ENCODE data around the gene ARHGEF11.

Gene ARHGEF11

DNA sequence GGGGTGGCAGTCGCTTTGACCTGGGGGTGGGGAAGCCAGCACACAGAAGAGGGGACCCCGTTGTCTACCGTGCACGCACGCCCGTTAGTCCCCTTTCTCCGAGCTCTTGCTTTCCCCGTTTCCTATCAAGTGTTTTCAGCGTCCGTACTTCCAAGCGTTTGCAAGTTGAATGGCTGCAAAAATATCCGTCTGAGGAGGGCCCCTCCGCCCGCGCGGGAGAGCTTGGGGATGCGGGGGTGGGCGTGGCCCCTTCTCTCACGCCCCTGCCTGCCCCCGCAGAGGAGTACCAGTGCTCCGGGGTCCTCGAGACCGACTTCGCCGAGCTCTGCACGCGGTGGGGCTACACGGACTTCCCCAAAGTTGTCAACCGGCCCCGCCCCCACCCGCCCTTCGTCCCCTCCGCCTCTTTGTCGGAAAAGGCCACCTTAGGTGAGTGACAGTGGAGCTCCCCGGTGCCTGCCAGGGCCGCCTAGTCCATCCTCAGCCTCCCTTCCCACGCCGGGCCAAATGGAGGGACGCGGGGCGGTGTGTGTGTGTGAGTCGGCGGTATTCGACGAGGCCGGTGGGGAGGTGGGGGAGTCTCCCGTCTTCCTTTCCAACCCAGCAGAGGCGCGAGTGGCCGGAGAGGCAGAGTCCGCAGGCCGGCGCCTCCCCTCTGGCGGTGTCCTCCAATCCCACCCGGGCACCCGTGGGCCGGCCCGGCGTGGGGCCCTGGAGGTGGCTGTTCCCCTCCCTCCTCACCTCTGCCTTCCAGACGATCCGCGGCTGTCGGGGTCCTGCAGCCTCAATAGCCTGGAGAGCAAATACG is 121.7 kb downstream of the ARHGEF11 start:
- no peak overlapping the region for H3K4me3 ChIP-seq (ENCODE audit: low read length)
- no peak for DNase-seq (ENCODE audit: low read depth, low spot score)

DNA sequence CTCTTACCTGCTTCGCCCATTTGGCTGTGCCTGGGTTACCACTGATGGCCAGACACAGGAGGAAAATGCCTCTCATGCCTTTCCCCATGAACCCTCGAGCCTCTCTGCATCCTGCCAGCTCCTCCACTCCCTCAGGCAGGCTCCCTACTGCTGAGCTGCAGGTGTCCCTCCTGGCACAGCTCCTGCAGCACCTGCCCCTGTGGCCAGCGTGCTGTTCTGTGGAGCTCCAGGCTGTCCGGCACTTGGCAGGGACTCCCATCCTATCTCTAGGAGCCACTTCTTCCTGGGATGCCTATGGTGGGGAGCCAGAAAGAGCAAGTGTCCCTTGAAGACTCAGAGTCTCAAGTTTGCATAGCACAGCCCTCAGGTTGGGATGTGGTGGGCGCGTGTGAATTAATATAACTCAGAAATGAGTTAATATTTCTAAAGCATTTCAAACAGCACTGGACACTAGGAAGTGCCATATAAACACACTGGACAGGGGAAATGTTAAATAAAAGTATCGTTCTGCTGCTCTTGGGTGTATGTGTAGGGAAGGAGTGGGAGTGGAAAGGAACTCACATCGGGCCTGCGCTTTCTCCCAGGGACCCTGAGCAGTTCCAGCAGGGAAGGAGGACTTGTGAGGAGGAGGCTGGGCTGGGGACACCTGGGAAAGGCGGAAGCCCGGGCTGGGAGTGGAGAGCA is 122.4 kb downstream of the ARHGEF11 start:
- H3K4me3 ChIP-seq (ENCODE audit: low read length): no peak overlapping the region
- DNase-seq (ENCODE audit: low read depth, low spot score): no peak

DNA sequence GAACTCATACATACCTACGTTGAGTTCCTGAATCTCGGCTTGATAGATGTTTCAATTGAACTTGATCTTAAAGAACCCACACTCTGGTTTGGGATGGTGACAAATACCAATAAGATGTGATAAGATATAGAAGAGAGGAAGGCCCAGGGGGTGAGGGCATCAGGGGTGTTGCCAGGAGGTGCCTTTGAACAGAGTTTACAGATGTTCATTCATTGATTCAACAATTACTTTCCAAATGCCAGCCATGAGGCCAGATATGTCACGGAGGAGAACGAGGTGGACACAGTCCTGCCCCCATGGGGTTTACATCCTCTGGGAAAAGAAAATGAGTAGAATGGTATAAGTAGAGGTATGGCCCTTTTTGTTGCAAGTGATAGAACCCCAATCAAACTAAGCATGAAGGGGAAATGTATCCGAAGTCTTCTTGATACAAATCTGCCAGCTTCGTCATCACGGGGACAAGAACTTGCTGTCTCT is 124.5 kb downstream of the ARHGEF11 start:
- no peak overlapping the region for H3K4me3 ChIP-seq (ENCODE audit: low read length)
- DNase-seq (ENCODE audit: low read depth, low spot score): no peak

DNA sequence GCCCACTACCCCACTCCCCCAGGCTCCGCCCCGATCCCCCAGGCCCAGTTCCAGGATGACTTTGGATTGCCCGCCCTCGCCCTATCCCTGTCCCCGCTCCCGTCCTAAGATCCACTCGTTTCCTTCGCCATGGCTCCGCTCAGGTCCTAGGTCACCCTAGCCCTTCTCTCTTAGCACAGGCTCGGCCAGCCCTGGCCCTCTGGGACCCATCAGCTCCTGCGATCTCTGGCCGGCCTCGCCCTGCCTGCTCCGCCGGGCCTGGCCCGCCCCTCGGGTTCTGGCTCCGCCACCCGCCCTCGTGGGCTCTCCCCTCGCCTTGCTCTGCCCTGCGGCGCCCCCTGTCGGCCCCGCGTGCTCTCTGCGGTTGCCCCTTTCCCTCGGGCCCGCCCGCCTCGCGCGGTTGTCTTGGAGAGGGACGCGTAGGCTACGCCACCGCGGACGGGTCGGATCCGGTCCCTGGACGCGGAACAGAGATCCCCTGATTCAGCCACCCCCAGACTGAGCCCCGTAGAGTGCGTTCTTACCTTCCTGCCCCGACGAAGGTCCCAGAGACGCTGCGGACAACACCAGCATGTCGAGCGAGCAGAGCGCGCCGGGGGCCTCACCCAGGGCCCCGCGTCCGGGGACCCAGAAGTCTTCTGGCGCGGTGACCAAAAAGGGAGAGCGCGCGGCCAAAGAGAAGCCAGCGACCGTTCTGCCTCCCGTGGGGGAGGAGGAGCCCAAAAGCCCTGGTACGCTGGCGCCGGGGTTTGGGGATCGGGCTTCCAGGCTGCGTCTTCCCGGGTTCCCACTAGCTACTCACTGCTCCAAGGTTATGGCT is 125.1 kb downstream of the ARHGEF11 start, which contains the start of gene LRRC71:
LRRC71 (plus strand) TSS at position 400 of the 820 bp plus-strand sequence; CDS start at position 572, 172 bp downstream.
- H3K4me3 ChIP-seq (ENCODE audit: low read length): no peak within 1 kb of the TSS
- DNase-seq (ENCODE audit: low read depth, low spot score): peak; percentile 18

DNA sequence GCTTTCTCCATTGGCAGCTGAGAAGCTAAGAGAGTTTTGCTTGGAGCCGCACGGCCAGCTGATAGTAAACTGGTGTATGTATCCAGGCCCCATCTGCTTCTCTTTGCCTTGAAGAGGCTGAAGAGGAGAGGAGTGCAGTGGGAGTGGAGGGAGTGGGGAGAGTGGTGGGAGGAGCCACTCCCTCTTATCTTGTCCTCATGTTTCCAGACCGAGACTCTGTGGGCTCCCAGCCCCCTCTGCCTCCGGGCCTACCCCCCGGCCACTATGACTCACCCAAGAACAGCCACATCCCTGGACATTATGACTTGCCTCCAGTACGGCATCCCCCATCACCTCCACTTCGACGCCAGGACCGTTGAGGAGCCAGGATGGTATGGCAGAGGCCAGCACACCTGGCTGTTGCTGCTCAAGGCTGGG is 131.1 kb downstream of the ARHGEF11 start:
- DNase-seq (ENCODE audit: low read depth, low spot score): no peak
- no peak overlapping the region for H3K4me3 ChIP-seq (ENCODE audit: low read length)

DNA sequence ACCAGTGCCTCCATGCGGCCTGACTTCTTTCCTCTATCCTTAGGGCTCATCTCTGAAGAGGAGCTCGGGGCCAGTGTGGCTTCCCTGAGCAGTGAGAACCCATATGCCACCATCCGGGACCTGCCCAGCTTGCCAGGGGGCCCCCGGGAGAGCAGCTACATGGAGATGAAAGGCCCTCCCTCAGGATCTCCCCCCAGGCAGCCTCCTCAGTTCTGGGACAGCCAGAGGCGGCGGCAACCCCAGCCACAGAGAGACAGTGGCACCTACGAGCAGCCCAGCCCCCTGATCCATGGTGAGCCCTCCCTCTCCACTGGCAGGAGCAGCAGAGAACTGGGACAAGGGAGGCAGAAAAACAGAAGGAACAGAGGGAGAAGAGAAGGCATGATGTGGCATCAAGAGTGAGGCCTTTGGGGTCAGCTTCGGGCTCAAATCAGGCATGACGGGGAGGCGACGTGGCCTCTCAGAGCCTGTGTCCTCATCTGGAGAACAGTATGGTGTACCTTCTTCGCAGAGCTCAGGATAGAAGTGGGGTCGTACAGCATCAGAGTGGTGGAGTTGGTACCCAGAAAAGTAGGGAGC is 131.6 kb downstream of the ARHGEF11 start:
- DNase-seq (ENCODE audit: low read depth, low spot score): no peak
- H3K4me3 ChIP-seq (ENCODE audit: low read length): no peak overlapping the region

DNA sequence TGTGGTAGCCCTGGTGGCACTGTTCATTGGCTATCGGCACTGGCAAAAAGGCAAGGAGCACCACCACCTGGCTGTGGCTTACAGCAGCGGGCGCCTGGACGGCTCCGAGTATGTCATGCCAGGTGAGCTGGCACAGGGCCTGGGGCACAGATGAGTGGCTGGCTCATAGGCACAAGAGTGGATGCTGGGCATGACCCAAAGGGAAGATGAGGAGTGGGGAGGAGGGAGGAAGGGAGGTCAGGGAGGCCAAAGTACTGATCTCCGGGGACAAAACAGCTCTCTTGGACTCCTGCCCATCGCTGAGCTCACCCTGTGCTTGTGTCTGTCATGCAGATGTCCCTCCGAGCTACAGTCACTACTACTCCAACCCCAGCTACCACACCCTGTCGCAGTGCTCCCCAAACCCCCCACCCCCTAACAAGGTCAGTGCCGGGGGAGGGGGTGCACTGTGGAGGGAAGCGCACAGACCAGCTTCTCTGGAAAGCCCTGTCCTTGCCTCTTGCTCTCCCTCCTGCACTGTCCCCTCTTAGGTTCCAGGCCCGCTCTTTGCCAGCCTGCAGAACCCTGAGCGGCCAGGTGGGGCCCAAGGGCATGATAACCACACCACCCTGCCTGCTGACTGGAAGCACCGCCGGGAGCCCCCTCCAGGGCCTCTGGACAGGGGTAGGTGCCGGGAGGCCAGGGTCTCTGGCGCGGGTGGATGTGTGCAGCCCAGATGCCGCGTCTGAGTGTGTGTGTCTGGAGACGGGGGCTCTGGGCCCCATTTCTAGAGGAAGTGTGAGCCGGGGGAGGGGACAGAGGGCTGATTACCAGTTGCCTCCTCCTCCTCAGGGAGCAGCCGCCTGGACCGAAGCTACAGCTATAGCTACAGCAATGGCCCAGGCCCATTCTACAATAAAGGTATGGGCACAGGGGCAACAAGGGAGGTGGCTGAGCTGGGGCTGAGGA is 132.4 kb downstream of the ARHGEF11 start:
- no peak for DNase-seq (ENCODE audit: low read depth, low spot score)

DNA sequence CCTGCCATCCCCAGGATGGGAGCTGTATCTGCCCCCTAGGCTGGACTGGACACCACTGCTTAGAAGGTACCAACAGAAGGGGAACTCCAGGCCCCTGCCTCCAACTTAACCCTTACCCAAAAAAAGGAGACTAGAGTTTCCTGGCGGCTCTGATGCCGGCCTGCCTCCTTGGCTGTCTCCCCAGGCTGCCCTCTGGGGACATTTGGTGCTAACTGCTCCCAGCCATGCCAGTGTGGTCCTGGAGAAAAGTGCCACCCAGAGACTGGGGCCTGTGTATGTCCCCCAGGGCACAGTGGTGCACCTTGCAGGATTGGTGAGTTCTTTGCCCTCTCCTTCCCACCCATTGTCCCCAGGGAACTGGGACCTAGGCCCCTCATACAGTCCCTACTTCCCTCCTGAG is 133.2 kb downstream of the ARHGEF11 start:
- no peak for DNase-seq (ENCODE audit: low read depth, low spot score)
- H3K4me3 ChIP-seq (ENCODE audit: low read length): no peak overlapping the region

More for the DNA sequence above, 132.4 kb downstream of the ARHGEF11 start:
- no peak overlapping the region for H3K4me3 ChIP-seq (ENCODE audit: low read length)

DNA sequence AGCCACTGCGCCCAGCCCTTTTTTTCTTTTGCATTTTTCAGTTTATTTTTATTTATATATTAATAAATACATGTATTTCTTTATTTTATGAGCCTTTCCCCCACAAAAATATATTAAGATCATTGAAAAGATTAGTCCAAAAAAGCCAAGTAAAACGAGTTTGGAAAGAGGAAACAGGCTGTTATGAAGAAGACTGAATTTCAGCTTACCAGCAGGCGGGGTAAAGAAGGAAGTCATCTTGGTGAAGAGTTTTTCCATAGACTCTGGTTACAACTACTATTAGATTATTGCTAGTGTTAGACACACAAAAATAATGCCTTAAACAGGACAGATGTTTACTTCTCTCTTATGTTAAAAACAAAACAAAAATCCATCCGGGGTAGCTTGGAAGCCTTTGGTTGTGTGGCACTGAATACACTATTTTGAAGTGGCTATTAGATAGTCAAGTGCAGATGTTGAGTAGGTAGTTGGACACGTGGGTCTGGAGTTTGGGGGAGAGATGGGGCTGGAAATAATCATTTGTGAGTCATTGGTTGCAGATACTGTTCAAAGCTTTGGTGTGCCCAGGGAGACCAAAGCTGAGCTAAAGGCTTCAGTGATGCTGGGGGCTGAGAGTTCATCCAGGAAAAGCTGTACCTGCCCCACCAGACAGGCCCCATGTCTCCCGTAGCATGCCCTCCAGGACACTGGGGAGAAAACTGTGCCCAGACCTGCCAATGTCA is 133.8 kb downstream of the ARHGEF11 start:
- no peak overlapping the region for H3K4me3 ChIP-seq (ENCODE audit: low read length)
- no peak for DNase-seq (ENCODE audit: low read depth, low spot score)

DNA sequence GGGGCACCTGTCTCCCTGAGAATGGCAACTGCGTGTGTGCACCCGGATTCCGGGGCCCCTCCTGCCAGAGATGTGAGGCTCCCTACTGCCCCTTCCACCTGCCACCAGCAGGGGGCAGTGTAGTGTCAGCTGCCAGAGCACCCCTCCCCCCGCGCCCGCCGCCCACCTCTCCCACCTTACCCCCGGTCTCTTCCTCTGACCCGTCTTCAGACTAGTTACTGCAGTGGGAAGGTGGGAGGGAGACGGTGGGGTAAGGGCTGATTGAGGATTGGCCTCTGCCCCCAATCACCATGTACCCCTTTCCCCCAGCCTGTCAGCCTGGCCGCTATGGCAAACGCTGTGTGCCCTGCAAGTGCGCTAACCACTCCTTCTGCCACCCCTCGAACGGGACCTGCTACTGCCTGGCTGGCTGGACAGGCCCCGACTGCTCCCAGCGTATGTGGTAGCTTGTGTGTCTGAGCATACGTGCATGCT is 135.2 kb downstream of the ARHGEF11 start:
- no peak overlapping the region for H3K4me3 ChIP-seq (ENCODE audit: low read length)
- peak; percentile 22 for DNase-seq (ENCODE audit: low read depth, low spot score)

DNA sequence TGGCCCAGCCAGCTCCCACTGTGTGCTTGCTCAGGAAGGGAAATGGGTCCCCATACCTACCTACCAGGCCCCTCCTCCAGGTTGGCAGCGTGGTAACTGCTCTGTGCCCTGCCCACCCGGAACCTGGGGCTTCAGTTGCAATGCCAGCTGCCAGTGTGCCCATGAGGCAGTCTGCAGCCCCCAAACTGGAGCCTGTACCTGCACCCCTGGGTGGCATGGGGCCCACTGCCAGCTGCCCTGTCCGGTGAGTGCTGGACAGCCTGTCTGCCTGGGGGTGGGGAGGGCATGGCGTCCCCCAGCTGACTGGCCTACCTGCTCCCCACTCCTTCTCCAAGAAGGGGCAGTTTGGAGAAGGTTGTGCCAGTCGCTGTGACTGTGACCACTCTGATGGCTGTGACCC is 135.9 kb downstream of the ARHGEF11 start:
- no peak for DNase-seq (ENCODE audit: low read depth, low spot score)
- H3K4me3 ChIP-seq (ENCODE audit: low read length): no peak overlapping the region

DNA sequence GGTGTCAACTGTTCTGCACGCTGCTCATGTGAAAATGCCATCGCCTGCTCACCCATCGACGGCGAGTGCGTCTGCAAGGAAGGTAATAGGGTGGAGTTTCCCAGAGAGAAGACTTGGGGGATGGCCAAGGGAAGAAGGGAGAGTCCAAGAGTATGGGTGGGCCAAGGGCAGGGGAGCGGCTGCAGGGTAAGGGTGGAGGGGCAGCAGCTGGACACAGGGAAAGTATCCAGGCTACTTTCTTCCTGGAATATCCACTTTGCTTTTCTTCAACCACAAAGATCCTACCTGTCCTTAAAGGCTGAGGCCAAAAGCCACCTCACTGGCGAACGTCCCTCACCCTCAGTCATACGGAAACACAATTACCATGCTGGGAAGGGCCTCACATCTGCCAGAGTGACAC is 136.6 kb downstream of the ARHGEF11 start:
- DNase-seq (ENCODE audit: low read depth, low spot score): no peak
- H3K4me3 ChIP-seq (ENCODE audit: low read length): no peak overlapping the region

DNA sequence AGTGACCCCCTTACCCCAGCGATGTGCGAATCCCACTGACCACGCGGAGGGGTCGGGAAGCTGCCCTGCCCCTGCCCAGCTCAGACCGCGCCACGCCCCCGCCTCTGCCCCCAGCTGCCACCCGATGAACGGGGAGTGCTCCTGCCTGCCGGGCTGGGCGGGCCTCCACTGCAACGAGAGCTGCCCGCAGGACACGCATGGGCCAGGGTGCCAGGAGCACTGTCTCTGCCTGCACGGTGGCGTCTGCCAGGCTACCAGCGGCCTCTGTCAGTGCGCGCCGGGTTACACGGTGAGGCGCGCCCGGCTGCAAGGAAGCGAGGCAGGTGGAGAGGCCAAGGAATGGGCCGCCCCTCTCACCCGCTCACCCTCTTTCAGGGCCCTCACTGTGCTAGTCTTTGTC is 137.0 kb downstream of the ARHGEF11 start:
- H3K4me3 ChIP-seq (ENCODE audit: low read length): no peak overlapping the region
- DNase-seq (ENCODE audit: low read depth, low spot score): no peak

DNA sequence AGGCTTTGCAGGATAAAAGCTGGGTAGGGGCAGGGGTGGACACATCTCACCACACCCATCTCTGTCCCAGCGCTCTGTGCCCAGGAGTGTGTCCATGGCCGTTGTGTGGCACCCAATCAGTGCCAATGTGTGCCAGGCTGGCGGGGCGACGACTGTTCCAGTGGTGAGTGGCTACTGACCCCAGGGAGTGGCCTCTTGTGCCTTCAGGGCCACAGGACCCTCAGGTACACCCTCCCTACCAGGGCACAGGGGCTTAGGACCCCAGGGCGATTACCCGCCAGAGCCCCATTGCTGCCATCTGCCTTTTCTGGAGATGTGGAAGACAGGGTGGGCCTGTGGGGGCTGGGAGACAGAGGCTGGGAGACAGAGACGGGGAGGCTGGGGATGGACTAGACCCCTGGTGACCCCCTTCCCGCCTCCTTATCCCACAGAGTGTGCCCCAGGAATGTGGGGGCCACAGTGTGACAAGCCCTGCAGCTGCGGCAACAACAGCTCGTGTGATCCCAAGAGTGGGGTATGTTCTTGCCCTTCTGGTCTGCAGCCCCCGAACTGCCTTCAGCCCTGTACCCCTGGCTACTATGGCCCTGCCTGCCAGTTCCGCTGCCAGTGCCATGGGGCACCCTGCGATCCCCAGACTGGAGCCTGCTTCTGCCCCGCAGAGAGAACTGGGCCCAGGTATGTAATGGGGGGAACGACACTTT is 139.2 kb downstream of the ARHGEF11 start:
- DNase-seq (ENCODE audit: low read depth, low spot score): no peak

DNA sequence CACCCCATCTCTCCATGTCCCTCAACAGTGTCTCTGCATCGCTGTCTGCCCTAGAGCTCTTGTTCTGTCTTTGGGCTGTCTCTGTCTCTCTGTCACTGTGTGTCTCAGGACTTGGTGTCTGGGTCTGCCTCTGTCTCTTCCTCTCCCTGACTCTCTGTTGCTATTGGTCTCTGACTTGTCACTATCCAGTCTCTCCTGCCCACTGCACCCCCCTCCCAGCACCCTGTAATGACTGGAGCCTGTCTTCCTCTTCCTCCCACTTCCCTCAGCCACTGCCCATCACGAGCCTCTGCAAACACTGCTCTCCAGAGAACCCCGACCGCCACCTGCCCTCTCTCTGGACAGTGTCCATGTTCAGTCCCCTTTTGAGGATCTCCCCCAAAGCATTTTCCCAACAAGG is 139.9 kb downstream of the ARHGEF11 start:
- no peak for DNase-seq (ENCODE audit: low read depth, low spot score)
- no peak overlapping the region for H3K4me3 ChIP-seq (ENCODE audit: low read length)

More for the DNA sequence above, 139.2 kb downstream of the ARHGEF11 start:
- no peak overlapping the region for H3K4me3 ChIP-seq (ENCODE audit: low read length)

DNA sequence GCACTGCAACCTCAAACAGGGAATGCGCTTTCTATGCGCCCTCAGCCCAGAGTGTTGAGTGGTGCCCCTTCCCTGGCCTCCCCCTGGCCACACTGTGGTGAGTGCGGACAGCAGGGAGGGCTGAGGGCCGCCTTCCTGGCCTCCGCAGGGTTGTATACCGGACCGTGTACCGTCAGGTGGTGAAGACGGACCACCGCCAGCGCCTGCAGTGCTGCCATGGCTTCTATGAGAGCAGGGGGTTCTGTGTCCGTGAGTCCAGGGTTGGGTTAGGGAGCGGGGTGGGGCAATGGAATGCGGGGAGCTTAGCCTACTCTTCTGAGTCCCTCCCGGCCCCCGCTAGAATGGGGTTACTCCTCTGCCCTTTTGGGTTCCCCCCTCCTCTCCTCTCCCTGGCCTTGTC is 140.4 kb downstream of the ARHGEF11 start:
- DNase-seq (ENCODE audit: low read depth, low spot score): no peak
- no peak overlapping the region for H3K4me3 ChIP-seq (ENCODE audit: low read length)

Measured in Jurkat, Clone E6-1 (cell line).